ENCODE data around the gene DNAH3.
"Not testable (repeated sequence)": the region's sequence is repeated elsewhere in the genome, so short reads cannot be mapped to it uniquely, and the experiment has no call there.

The DNAH3 gene

DNA sequence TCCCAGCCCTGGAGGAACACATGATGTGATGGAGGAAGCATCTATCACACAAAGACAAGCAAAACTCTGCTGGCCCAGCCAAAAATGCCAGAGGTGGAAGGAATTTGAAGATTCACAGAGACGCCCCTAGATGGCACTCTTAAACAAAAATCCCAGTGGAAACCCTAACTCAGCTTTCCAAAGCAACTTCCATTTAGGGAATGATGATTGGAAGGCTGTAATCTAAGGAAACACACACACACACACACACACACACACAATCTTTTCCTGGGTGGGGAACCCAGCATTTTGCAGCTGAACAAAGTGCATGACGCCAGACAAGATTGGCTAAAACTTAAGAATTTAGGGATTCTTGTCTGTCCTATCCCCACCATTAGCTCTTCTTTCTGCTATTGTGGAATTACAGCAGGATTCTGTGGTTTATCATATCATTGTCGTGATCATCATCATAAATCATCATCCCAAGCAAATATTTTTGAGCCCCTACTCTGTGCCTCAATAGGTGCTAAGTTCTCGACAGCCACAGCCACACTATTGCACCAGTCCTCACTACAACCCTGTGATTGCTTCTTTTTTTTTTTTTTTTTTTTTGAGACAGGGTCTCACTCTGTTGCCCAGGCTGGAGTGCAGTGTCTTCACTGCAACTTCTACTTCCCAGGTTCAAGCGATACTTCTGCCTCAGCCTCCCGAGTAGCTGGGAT lies 6.3 kb upstream of the DNAH3 start:
- in situ Hi-C loops (cut with MboI; ENCODE audit: low pct_unique_long_range_greater_than_20kb, low sequenced_read_pairs, unreplicated experiment): no loop called here
- DNase-seq (ENCODE audit: low spot score): peak; percentile 68
- TF ChIP-seq, protein P1, sequence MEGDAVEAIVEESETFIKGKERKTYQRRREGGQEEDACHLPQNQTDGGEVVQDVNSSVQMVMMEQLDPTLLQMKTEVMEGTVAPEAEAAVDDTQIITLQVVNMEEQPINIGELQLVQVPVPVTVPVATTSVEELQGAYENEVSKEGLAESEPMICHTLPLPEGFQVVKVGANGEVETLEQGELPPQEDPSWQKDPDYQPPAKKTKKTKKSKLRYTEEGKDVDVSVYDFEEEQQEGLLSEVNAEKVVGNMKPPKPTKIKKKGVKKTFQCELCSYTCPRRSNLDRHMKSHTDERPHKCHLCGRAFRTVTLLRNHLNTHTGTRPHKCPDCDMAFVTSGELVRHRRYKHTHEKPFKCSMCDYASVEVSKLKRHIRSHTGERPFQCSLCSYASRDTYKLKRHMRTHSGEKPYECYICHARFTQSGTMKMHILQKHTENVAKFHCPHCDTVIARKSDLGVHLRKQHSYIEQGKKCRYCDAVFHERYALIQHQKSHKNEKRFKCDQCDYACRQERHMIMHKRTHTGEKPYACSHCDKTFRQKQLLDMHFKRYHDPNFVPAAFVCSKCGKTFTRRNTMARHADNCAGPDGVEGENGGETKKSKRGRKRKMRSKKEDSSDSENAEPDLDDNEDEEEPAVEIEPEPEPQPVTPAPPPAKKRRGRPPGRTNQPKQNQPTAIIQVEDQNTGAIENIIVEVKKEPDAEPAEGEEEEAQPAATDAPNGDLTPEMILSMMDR (IDR thresholded peaks at IDR 0.05; ENCODE audit: extremely low read depth, insufficient read depth, missing control alignments): peak; percentile 43

DNA sequence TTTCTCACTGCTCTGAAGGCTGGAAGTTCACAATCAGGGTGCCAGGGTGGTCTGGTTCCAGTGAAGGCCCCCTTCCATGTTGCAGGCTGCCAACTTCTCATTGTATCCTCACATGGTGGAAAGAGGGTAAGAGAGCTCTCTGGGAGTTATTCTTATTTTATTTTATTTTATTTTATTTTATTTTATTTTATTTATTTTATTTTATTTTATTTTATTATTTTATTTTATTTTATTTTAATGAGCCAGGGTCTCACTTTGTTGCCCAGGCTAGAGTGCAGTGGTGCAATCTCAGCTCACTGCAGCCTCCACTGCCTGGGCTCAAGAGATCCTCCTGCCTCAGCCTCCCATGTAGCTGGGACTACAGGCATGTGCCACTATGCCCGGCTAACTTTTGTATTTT lies 5.4 kb upstream of the DNAH3 start:
- in situ Hi-C loops (cut with MboI; ENCODE audit: low pct_unique_long_range_greater_than_20kb, low sequenced_read_pairs, unreplicated experiment); DNase-seq (ENCODE audit: low spot score): not testable (repeated sequence)

DNA sequence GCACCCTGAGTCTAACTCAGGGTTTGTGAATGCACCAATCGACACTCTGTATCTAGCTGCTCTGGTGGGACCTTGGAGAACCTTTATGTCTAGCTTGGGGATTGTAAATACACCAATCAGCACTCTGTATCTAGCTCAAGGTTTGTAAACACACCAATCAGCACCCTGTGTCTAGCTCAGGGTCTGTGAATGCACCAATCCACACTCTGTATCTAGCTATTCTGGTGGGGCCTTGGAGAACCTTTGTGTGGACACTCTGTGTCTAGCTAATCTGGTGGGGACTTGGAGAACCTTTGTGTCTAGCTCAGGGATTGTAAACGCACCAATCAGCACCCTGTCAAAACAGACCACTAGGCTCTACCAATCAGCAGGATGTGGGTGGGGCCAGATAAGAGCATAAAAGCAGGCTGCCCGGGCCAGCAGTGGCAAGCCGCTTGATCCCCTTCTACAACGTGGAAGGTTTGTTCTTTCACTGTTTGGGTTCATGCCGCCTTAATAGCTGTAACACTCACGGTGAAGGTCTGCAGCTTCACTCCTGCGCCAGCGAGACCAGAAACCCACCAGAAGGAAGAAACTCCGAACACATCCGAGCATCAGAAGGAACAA lies 2.6 kb upstream of the DNAH3 start:
- in situ Hi-C loops (cut with MboI; ENCODE audit: low pct_unique_long_range_greater_than_20kb, low sequenced_read_pairs, unreplicated experiment); DNase-seq (ENCODE audit: low spot score): not testable (repeated sequence)

DNA sequence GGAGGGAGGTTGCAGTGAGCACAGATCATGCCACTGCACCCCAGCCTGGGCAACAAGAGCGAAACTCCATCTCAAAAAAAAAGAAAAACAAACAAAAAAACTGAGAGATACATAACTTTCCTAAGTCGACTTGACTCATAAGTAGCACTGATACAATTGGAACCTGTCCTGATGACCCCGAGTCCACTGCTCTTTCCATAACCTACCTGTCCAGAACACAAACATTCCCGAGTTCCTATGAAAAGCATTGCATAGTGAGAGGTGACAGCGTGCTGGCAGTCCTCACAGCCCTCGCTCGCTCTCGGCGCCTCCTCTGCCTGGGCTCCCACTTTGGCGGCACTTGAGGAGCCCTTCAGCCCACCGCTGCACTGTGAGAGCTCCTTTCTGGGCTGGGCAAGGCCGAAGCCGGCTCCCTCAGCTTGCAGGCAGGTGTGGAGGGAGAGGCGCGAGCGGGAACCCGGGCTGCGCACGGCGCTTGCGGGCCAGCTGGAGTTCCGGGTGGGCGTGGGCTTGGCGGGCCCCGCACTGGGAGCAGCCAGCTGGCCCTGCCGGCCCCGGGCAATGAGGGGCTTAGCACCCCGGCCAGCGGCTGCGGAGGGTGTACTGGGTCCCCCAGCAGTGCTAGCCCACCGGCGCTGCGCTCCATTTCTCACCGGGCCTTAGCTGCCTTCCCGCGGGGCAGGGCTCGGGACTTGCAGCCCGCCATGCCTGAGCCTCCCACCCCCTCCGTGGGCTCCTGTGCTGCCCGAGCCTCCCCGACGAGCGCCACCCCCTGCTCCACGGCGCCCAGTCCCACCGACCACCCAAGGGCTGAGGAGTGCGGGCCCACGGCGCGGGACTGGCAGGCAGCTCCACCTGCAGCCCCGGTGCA lies 1.7 kb upstream of the DNAH3 start:
- in situ Hi-C loops (cut with MboI; ENCODE audit: low pct_unique_long_range_greater_than_20kb, low sequenced_read_pairs, unreplicated experiment); DNase-seq (ENCODE audit: low spot score): not testable (repeated sequence)

DNA sequence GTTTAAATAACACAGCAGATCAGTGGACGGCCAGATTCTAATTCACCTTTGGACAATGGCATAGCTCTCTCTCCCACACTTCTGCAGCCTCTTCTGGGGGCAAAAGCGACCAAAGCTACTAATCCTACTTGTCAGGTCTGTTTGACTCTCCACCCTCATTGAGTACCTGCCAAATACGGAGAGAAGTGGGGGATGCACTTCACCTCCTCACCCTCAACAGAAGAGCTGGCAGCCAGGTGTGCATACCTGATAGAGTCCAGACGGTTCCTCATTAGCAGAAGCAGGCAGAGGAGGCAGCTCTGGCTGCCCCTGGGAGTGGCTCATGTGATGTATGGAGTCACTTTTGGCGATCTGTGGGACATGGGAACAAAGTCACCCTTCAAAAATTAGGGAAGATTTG lies 4.9 kb downstream of the DNAH3 start:
- DNase-seq (ENCODE audit: low spot score): no peak
- TF ChIP-seq, protein P1 (IDR thresholded peaks at IDR 0.05; ENCODE audit: extremely low read depth, insufficient read depth, missing control alignments): no peak
- in situ Hi-C loops (cut with MboI; ENCODE audit: low pct_unique_long_range_greater_than_20kb, low sequenced_read_pairs, unreplicated experiment): no loop called here

DNA sequence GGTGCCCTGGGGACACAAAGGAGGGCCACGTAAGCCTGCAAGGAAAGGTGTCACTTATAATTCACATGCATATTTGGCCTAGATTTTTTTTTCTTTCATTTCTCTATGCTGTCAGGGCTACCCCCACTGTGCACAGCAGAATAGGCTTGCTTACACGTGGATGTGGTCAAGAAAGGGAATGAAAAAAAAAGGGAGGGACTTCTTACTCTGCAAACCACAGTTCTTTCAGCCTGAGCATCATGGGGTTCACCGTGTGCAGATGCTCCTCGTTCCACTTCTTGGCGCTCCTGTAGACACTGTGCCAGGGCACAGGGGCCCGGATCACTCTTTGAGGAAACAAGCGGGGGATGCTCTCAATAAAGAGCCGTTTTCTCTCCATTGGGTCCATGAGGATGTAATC lies 16.6 kb downstream of the DNAH3 start:
- TF ChIP-seq, protein P1 (IDR thresholded peaks at IDR 0.05; ENCODE audit: extremely low read depth, insufficient read depth, missing control alignments): no peak
- no peak for DNase-seq (ENCODE audit: low spot score)
- in situ Hi-C loops (cut with MboI; ENCODE audit: low pct_unique_long_range_greater_than_20kb, low sequenced_read_pairs, unreplicated experiment): no loop called here

DNA sequence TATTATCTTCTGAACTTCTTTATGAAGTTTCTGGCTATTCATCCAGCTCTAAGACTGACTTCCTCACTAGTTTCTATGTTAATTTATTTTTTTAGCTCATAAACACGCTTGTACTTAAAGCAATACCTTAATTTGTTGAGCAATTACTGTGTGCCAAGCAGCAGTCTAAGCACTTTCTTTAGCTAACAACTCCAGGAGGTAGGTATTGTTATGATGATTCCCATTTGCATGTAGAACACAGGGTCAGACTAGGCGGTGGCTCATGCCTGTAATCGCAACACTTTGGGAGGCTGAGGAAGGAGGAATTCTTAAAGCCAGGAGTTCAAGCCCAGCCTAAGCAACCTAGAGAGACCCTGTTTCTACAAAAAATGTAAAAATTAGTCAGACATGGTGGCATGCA lies 19.8 kb downstream of the DNAH3 start:
- no peak for DNase-seq (ENCODE audit: low spot score)
- in situ Hi-C loops (cut with MboI; ENCODE audit: low pct_unique_long_range_greater_than_20kb, low sequenced_read_pairs, unreplicated experiment): no loop called here
- TF ChIP-seq, protein P1 (IDR thresholded peaks at IDR 0.05; ENCODE audit: extremely low read depth, insufficient read depth, missing control alignments): no peak

DNA sequence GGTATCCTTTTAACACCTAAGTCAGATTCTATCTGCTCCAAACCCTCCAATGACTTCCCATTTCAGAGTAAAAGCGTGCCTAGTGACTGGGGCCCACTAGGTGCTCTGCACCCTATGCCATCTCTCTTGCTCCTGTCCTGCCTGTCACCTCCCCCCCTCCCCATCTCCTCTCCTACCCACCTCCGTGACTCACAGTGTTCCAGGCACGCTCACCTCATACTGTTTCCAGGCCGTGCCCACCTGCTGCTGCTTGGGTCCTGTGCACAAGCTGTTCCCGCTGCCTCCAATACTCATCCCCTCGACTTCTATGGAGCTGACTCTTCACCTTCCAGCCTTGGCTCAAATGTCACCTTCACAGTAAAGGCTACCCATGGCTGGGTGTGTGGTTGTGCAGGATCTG lies 21.7 kb downstream of the DNAH3 start:
- TF ChIP-seq, protein P1 (IDR thresholded peaks at IDR 0.05; ENCODE audit: extremely low read depth, insufficient read depth, missing control alignments): no peak
- in situ Hi-C loops (cut with MboI; ENCODE audit: low pct_unique_long_range_greater_than_20kb, low sequenced_read_pairs, unreplicated experiment): no loop called here

More for the DNA sequence above, 21.7 kb downstream of the DNAH3 start:
- DNase-seq (ENCODE audit: low spot score): no peak

Measured in GM13977 (cell line).